ENCODE measurements around the gene SERAC1. TPM values are rescaled to one million over a fixed set of nuclear protein-coding genes. Genes with fewer than 3 reads are reported as not detected.

SERAC1 gene
- polyA plus RNA-seq, 1 donor: 6.9 TPM

DNA sequence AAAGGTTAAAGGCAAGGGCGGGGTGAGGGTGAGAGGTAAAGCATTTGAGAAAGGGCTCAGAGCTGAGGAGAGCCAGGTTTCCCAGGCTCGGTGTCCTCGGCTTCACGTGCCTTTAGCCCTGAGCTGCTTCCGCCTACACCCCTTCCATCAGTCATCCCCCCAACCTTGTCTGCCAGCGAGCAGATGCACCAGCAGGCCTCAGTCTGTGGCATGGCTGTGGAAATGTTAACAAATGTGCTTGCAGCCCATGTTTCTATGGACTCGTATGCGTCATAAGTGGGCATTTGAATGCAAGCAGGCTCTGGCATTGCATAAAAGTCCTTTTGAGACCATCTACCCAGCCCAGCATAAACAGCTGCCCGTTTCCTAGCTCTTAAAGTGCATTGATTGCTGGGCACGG, 97.5 kb downstream of the SERAC1 start:
- Histone ChIP-seq H3K4me3 (ENCODE audit: low read length) (no peak overlapping the region), H3K27ac (ENCODE audit: low read length) (no peak overlapping the region), H3K27me3 (ENCODE audit: control insufficient read depth, insufficient read depth, low read length) (no peaks in the 10 kb centered on the region), H3K36me3 (ENCODE audit: control insufficient read depth, insufficient read depth, low read length) (peaks cover 56% of the 10 kb centered on the region), H3K9me3 (ENCODE audit: control insufficient read depth, low read depth, low read length) (no peaks in the 10 kb centered on the region), H3K4me1 (ENCODE audit: control insufficient read depth, insufficient read depth, low read length) (peaks cover 15% of the 10 kb centered on the region)
- WGBS (ENCODE audit: insufficient coverage, low lambda C conversion rate): no CpG with 5 or more reads among the region's 10 CpGs
- no peak for DNase-seq

- WGBS (ENCODE audit: insufficient coverage, low lambda C conversion rate): no CpG with 5 or more reads among the region's 6 CpGs
- peaks cover 63% of the 10 kb centered on the region for H3K36me3 ChIP-seq (ENCODE audit: control insufficient read depth, insufficient read depth, low read length)
These were observed 98.3 kb downstream of the SERAC1 start for GRCh38 chr6:158069800-158070195.

GRCh38 chr6:158068893-158069799, 98.9 kb downstream of the SERAC1 start:
- Histone ChIP-seq H3K9me3 (ENCODE audit: control insufficient read depth, low read depth, low read length) (no peaks in the 10 kb centered on the region), H3K36me3 (ENCODE audit: control insufficient read depth, insufficient read depth, low read length) (peaks cover 66% of the 10 kb centered on the region), H3K27me3 (ENCODE audit: control insufficient read depth, insufficient read depth, low read length) (no peaks in the 10 kb centered on the region), H3K27ac (ENCODE audit: low read length) (peak overlapping the region; percentile 51), H3K4me1 (ENCODE audit: control insufficient read depth, insufficient read depth, low read length) (peaks cover 15% of the 10 kb centered on the region), H3K4me3 (ENCODE audit: low read length) (no peak overlapping the region)
- peak; percentile 52 to 77 for DNase-seq
- no CpG with 5 or more reads among the region's 14 CpGs for WGBS (ENCODE audit: insufficient coverage, low lambda C conversion rate)

More at GRCh38 chr6:158069800-158070195, 98.3 kb downstream of the SERAC1 start:
- no peaks in the 10 kb centered on the region for H3K27me3 ChIP-seq (ENCODE audit: control insufficient read depth, insufficient read depth, low read length)
- DNase-seq: no peak
- no peak overlapping the region for H3K27ac ChIP-seq (ENCODE audit: low read length)
- peaks cover 15% of the 10 kb centered on the region for H3K4me1 ChIP-seq (ENCODE audit: control insufficient read depth, insufficient read depth, low read length)
- no peak overlapping the region for H3K4me3 ChIP-seq (ENCODE audit: low read length)
- H3K9me3 ChIP-seq (ENCODE audit: control insufficient read depth, low read depth, low read length): no peaks in the 10 kb centered on the region

GRCh38 chr6:158068156-158068892, 99.7 kb downstream of the SERAC1 start:
- H3K27ac ChIP-seq (ENCODE audit: low read length): peak overlapping the region; percentile 51

DNA sequence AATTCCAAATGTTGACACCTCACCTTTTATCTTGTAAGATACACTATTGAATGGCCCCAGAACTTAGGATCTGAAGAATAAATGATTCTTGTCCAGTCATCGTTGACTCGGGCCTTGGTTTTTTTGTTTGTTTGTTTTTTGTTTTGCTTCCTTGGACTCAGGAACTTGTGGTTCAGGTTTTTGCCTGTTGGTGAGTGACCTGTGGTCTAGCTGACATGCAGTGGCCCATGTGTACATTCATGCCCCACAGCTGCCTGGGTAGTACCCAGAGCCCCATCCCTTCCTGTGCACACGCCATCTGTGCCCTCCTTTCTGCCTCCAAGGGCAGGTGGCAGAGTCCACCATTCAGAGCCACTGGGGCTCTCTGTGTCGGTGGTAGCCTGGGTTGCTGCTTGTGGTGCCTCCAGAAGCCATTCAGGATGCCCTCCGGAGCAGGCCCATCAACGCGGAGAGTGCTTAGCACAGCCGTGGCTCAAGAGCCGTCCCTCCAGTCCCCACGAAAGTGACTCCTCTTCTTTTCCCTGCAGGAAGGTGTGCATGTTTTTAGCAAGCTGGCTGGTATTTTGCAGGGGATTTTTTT, 100.5 kb downstream of the SERAC1 start:
- Histone ChIP-seq H3K27ac (ENCODE audit: low read length) (no peak overlapping the region), H3K4me3 (ENCODE audit: low read length) (no peak overlapping the region), H3K27me3 (ENCODE audit: control insufficient read depth, insufficient read depth, low read length) (no peaks in the 10 kb centered on the region), H3K36me3 (ENCODE audit: control insufficient read depth, insufficient read depth, low read length) (peaks cover 77% of the 10 kb centered on the region), H3K9me3 (ENCODE audit: control insufficient read depth, low read depth, low read length) (no peaks in the 10 kb centered on the region), H3K4me1 (ENCODE audit: control insufficient read depth, insufficient read depth, low read length) (peaks cover 15% of the 10 kb centered on the region)
- 85% methylated on average over 2 of the region's 10 CpGs for WGBS (ENCODE audit: insufficient coverage, low lambda C conversion rate)
- no peak for DNase-seq

More at GRCh38 chr6:158068156-158068892, 99.7 kb downstream of the SERAC1 start:
- Histone ChIP-seq H3K9me3 (ENCODE audit: control insufficient read depth, low read depth, low read length) (no peaks in the 10 kb centered on the region), H3K36me3 (ENCODE audit: control insufficient read depth, insufficient read depth, low read length) (peaks cover 70% of the 10 kb centered on the region), H3K4me3 (ENCODE audit: low read length) (no peak overlapping the region), H3K27me3 (ENCODE audit: control insufficient read depth, insufficient read depth, low read length) (no peaks in the 10 kb centered on the region), H3K4me1 (ENCODE audit: control insufficient read depth, insufficient read depth, low read length) (peaks cover 15% of the 10 kb centered on the region)
- no CpG with 5 or more reads among the region's 10 CpGs for WGBS (ENCODE audit: insufficient coverage, low lambda C conversion rate)
- DNase-seq: no peak

DNA sequence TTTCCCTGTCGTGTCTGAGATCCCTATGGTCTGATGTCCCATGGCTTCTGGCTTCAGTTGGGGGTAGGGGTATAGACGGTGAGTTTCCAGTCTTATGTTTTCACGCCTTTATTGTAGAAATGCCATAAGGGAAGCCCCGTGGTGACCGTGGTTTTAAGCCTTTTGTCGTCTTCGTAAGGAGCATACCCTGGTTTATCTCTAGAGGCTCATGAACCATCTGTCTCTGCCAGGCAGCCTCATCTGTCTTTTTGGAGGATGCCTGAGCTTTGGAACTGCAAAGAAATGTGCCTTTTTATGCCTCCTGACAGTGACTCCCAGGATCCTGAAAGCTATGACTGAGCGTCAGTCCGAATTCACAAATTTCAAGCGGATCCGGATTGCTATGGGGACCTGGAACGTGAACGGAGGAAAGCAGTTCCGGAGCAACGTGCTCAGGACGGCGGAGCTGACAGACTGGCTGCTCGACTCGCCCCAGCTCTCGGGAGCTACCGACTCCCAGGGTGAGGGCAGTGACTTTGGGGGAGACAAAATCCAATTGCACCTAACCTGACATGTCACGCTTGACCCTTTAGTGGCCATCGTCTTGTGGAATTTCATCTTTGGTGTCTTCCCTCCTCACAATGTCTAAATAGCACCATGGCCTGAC, 101.8 kb downstream of the SERAC1 start:
- Histone ChIP-seq H3K27me3 (ENCODE audit: control insufficient read depth, insufficient read depth, low read length) (no peaks in the 10 kb centered on the region), H3K4me1 (ENCODE audit: control insufficient read depth, insufficient read depth, low read length) (peaks cover 15% of the 10 kb centered on the region), H3K9me3 (ENCODE audit: control insufficient read depth, low read depth, low read length) (no peaks in the 10 kb centered on the region), H3K36me3 (ENCODE audit: control insufficient read depth, insufficient read depth, low read length) (peaks cover 82% of the 10 kb centered on the region), H3K4me3 (ENCODE audit: low read length) (no peak overlapping the region), H3K27ac (ENCODE audit: low read length) (no peak overlapping the region)
- no peak for DNase-seq
- WGBS (ENCODE audit: insufficient coverage, low lambda C conversion rate): 95% methylated on average over 4 of the region's 23 CpGs

DNA sequence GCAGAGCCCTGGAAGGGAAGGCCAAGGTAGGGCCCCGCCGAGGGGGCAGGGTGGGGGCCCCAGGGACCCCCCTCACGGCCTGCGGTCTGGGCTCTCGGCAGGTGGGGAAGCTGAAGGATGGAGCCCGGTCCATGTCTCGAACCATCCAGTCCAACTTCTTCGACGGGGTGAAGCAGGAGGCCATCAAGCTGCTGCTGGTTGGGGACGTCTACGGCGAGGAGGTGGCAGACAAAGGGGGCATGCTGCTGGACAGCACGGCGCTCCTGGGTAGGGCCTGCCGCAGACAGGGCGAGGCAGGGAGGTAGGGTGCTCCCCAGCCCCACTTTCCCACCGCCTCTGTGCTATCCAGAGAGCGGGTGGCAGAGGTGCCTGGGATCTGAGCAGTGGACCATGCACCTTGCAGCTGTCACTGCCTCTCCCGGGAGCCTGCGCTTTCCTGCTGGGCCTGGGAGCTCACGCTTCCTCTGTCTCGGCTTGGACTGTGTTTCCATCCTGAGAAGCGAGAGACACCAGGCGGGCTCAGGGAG, 103.3 kb downstream of the SERAC1 start:
- H3K27ac ChIP-seq (ENCODE audit: low read length): no peak overlapping the region
- H3K36me3 ChIP-seq (ENCODE audit: control insufficient read depth, insufficient read depth, low read length): peaks cover 71% of the 10 kb centered on the region
- no peaks in the 10 kb centered on the region for H3K27me3 ChIP-seq (ENCODE audit: control insufficient read depth, insufficient read depth, low read length)
- H3K4me1 ChIP-seq (ENCODE audit: control insufficient read depth, insufficient read depth, low read length): peaks cover 18% of the 10 kb centered on the region
- DNase-seq: no peak
- no peak overlapping the region for H3K4me3 ChIP-seq (ENCODE audit: low read length)
- H3K9me3 ChIP-seq (ENCODE audit: control insufficient read depth, low read depth, low read length): no peaks in the 10 kb centered on the region
- WGBS (ENCODE audit: insufficient coverage, low lambda C conversion rate): no CpG with 5 or more reads among the region's 24 CpGs

- no peaks in the 10 kb centered on the region for H3K27me3 ChIP-seq (ENCODE audit: control insufficient read depth, insufficient read depth, low read length)
- H3K36me3 ChIP-seq (ENCODE audit: control insufficient read depth, insufficient read depth, low read length): peaks cover 70% of the 10 kb centered on the region
- WGBS (ENCODE audit: insufficient coverage, low lambda C conversion rate): no CpG with 5 or more reads among the region's 11 CpGs
- H3K4me1 ChIP-seq (ENCODE audit: control insufficient read depth, insufficient read depth, low read length): peaks cover 9% of the 10 kb centered on the region
- DNase-seq: no peak
- H3K9me3 ChIP-seq (ENCODE audit: control insufficient read depth, low read depth, low read length): no peaks in the 10 kb centered on the region
- no peak overlapping the region for H3K4me3 ChIP-seq (ENCODE audit: low read length)
- no peak overlapping the region for H3K27ac ChIP-seq (ENCODE audit: low read length)
These were observed 104.3 kb downstream of the SERAC1 start for GRCh38 chr6:158063736-158064135.

DNA sequence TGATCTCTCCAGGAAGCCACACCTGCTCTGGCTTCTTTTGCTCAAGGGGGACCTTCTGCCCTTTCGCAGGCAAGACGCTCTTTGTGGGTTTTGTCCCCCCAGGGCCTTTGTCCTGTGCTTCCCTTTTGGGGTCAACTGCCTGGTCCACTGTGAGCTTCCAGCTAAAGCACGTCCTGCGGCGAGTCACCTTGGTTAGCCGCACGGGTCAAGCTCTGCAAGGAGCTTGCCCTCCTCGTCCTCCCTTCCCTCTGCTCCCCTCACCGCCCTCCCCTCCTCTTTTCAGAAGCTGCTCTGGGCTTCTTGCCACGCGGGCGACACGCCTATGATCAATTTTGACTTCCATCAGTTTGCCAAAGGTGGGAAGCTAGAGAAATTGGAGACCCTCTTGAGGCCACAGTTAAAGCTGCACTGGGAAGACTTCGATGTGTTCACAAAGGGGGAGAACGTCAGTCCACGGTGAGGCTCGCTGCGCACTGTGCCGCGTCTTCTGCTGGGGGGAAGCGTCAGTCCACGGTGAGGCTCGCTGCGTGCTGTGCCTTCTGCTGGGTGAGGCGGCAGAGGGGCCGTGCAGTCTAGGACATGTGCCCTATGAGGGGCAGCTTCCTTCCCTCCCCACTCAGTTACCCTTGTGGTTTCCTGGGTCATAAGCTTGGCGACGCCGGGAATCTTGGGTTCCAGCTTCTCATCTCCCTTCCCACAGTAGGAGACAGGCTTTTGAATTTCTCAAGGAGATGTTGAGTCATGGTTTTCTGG, 106.2 kb downstream of the SERAC1 start:
- DNase-seq: no peak
- Histone ChIP-seq H3K36me3 (ENCODE audit: control insufficient read depth, insufficient read depth, low read length) (peaks cover 64% of the 10 kb centered on the region), H3K9me3 (ENCODE audit: control insufficient read depth, low read depth, low read length) (no peaks in the 10 kb centered on the region), H3K27me3 (ENCODE audit: control insufficient read depth, insufficient read depth, low read length) (no peaks in the 10 kb centered on the region), H3K4me3 (ENCODE audit: low read length) (no peak overlapping the region), H3K4me1 (ENCODE audit: control insufficient read depth, insufficient read depth, low read length) (peaks cover 3% of the 10 kb centered on the region), H3K27ac (ENCODE audit: low read length) (no peak overlapping the region)
- 100% methylated on average over 1 of the region's 29 CpGs for WGBS (ENCODE audit: insufficient coverage, low lambda C conversion rate)

All from large intestine (tissue), 3 donors.